Esophagus squamous epithelium (tissue), 5 donors: Measurements from ENCODE around the gene DDX39B. TPM values are rescaled to one million over a fixed set of nuclear protein-coding genes. Genes with fewer than 3 reads are reported as not detected.

Experiments
- DNase-seq: peaks from one replicate; lab custom pipeline; 2025; lab: John Stamatoyannopoulos, UW
- H3K27ac ChIP-seq, 4 donors: fragments of 200-600 bp; sonication (generic); one replicate each; pipeline ENCODE4 v1.5.1; 2016 to 2019; ENCODE audit warnings: mild to moderate bottlenecking in 1 of 4
- H3K27me3 ChIP-seq, 4 donors: fragments of 200-600 bp; sonication (generic); 1 replicate in 3 of 4; 2 replicates in 1 of 4; pipeline versions ENCODE4 v1.5.1 to v1.6.0; 2017 to 2021; ENCODE audit warnings: antibody characterized with exemption in 1 of 4
- H3K36me3 ChIP-seq, 3 donors: fragments of 200-600 bp; sonication (generic); one replicate each; pipeline ENCODE4 v1.5.1; 2016 to 2019
- H3K4me1 ChIP-seq, 3 donors: fragments of 200-600 bp; sonication (generic); one replicate each; pipeline ENCODE4 v1.5.1; 2017 to 2019
- H3K4me3 ChIP-seq, 4 donors: fragments of 200-600 bp; sonication (generic); 1 replicate in 3 of 4; 2 replicates in 1 of 4; pipeline ENCODE4 v1.5.1; 2016 to 2019; ENCODE audit warnings: mild to moderate bottlenecking in 2 of 4, moderate library complexity in 1 of 4
- H3K9me3 ChIP-seq, 3 donors: fragments of 200-600 bp; sonication (generic); one replicate each; pipeline ENCODE4 v1.5.1; 2016 to 2019
- CTCF ChIP-seq, 6 experiments: fragments of 450-650 bp in 4 of 6; fragments of 200-600 bp in 2 of 6; sonication (generic) in 2 of 6; IDR thresholded peaks; one replicate each; pipeline ENCODE4 v1.5.1; 2016 to 2019; ENCODE audit warnings: antibody characterized with exemption in 6 of 6, mild to moderate bottlenecking in 4 of 6, moderate library complexity in 4 of 6
- POLR2A ChIP-seq, 4 donors: fragments of 450-650 bp; IDR thresholded peaks; one replicate each; pipeline ENCODE4 v1.6.1; 2017; ENCODE audit warnings: antibody characterized with exemption in 4 of 4, mild to moderate bottlenecking in 4 of 4, moderate library complexity in 3 of 4
- WGBS, 2 donors: methylation state at CpG; one replicate each; pipeline ENCODE4 v1.1.5; 2018; 5-methylcytosine and 5-hydroxymethylcytosine counted together
- intact Hi-C: fragments of 100-400 bp; cut with DNase I; formaldehyde crosslinking; loops from one replicate; pipeline ENCODE4 v1.15.0; 2022
- total RNA-seq, 4 donors: library from RNA; depleted of rRNA; stranded (reverse); fragments of >200 nt; gene quantifications; one replicate each; pipeline ENCODE4 v1.1.0, GENCODE V29; 2016
- donor health status: DM: yes; HTN: yes; CAD: no.

Gene DDX39B
- total RNA-seq, 4 donors from 2014 or later: 173 to 320 (median 259) TPM

- no peak for DNase-seq
Measured at GRCh38 chr6:31572041-31572911, 30.5 kb upstream of the DDX39B start, which contains the start of gene LTA. Gene LTA, plus strand, starts transcription at chr6:31572289. Its CDS starts 454 bp downstream, at chr6:31572743.

GRCh38 chr6:31569861-31570536 is 28.2 kb upstream of the DDX39B start:
- TF ChIP-seq CTCF (IDR thresholded peaks at IDR 0.05) (no peak), POLR2A (IDR thresholded peaks at IDR 0.05) (no peak)
- Histone ChIP-seq H3K9me3 (no peaks in the 10 kb centered on the region), H3K27ac (no peak overlapping the region), H3K4me1 (peaks cover 0 to 9% (median 5%) of the 10 kb centered on the region in 3 donors), H3K4me3 (no peak overlapping the region), H3K36me3 (no peaks in the 10 kb centered on the region), H3K27me3 (peaks cover 0 to 29% (median 0%) of the 10 kb centered on the region in 4 donors)
- intact Hi-C loops: no loop called here
- DNase-seq: no peak
- WGBS, 2 donors: 75 to 83% methylated on average over 1 of the region's 1 CpG

More at GRCh38 chr6:31572041-31572911, 30.5 kb upstream of the DDX39B start, which contains the start of gene LTA:
- TF ChIP-seq POLR2A (IDR thresholded peaks at IDR 0.05): peak in 1 of 4 donors; percentile 28
- no peak for TF ChIP-seq CTCF (IDR thresholded peaks at IDR 0.05)
- Histone ChIP-seq H3K4me3 (peak within 1 kb of the TSS in 2 of 4 donors; percentile 26 to 45), H3K36me3 (no peaks in the 10 kb centered on the region), H3K4me1 (peaks cover 0 to 15% (median 5%) of the 10 kb centered on the region in 3 donors), H3K27me3 (peaks cover 0 to 21% (median 0%) of the 10 kb centered on the region in 4 donors), H3K27ac (peak within 1 kb of the TSS in 2 of 4 donors; percentile 62 to 72), H3K9me3 (no peaks in the 10 kb centered on the region)
- 66 to 78% methylated on average over 16 to 25 of the region's 27 CpGs for WGBS, 2 donors
- intact Hi-C loops: no loop called here

- H3K27ac ChIP-seq: no peak overlapping the region
- WGBS, 2 donors: 58 to 63% methylated on average over 3 of the region's 3 CpGs
- no peaks in the 10 kb centered on the region for H3K36me3 ChIP-seq
- DNase-seq: no peak
- H3K9me3 ChIP-seq: no peaks in the 10 kb centered on the region
- intact Hi-C loops: no loop called here
- peaks cover 0 to 24% (median 0%) of the 10 kb centered on the region in 4 donors for H3K27me3 ChIP-seq
- no peak for TF ChIP-seq CTCF (IDR thresholded peaks at IDR 0.05)
- TF ChIP-seq POLR2A (IDR thresholded peaks at IDR 0.05): no peak
- no peak overlapping the region for H3K4me3 ChIP-seq
- H3K4me1 ChIP-seq: peaks cover 0 to 7% (median 5%) of the 10 kb centered on the region in 3 donors
Measured at GRCh38 chr6:31568537-31568961, 26.7 kb upstream of the DDX39B start.

GRCh38 chr6:31567531-31568370 is 25.9 kb upstream of the DDX39B start:
- no peak overlapping the region for H3K4me3 ChIP-seq

More at GRCh38 chr6:31567531-31568370, 25.9 kb upstream of the DDX39B start:
- no peak for DNase-seq
- H3K27me3 ChIP-seq: peaks cover 0 to 24% (median 0%) of the 10 kb centered on the region in 4 donors
- no peaks in the 10 kb centered on the region for H3K36me3 ChIP-seq
- no peaks in the 10 kb centered on the region for H3K9me3 ChIP-seq
- TF ChIP-seq CTCF (IDR thresholded peaks at IDR 0.05): no peak
- TF ChIP-seq POLR2A (IDR thresholded peaks at IDR 0.05): no peak
- WGBS, 2 donors: 40% methylated on average over 9 of the region's 9 CpGs
- peaks cover 0 to 7% (median 5%) of the 10 kb centered on the region in 3 donors for H3K4me1 ChIP-seq
- intact Hi-C loops: no loop called here
- no peak overlapping the region for H3K27ac ChIP-seq
